Measurements from ENCODE around the gene ERCC6L2. TPM values are rescaled to one million over a fixed set of nuclear protein-coding genes. Genes with fewer than 3 reads are reported as not detected.

The ERCC6L2 gene
- total RNA-seq = 27.3 and 29.8 TPM in 2 replicates

GRCh38 chr9:95875305-95876137 lies at the start of gene ERCC6L2:
Gene ERCC6L2, plus strand, starts transcription at chr9:95875691. Its CDS starts 348 bp downstream, at chr9:95876039.

